GM12878 (cell line): ENCODE results near the gene AP4B1. TPM values are rescaled to one million over a fixed set of nuclear protein-coding genes. Genes with fewer than 3 reads are reported as not detected.

Experiments used
- BHLHE40 ChIP-seq, 2 experiments: fragments of 450-650 bp in 1 of 2; IDR thresholded peaks; 2 replicates each; pipeline ENCODE4 v1.6.1; 2011 to 2017; ENCODE audit warnings: low read depth in 2 of 2, borderline replicate concordance in 1 of 2, improper control_type of control experiment in 1 of 2, low read length in 1 of 2, mild to moderate bottlenecking in 1 of 2
- CBX5 ChIP-seq: sonication (generic); IDR thresholded peaks from 2 replicates; pipeline ENCODE4 v1.6.1; 2016; ENCODE audit warnings: low read depth, moderate library complexity, mild to moderate bottlenecking, inconsistent platforms
- DPF2 ChIP-seq: fragments of 450-650 bp; IDR thresholded peaks from 2 replicates; pipeline ENCODE4 v1.6.1; 2017; ENCODE audit warnings: mild to moderate bottlenecking
- EGR1 ChIP-seq, 2 experiments: IDR thresholded peaks; 1 replicate in 1 of 2; 2 replicates in 1 of 2; pipeline ENCODE4 v1.6.1; 2011 to 2012; ENCODE audit warnings: low read depth in 2 of 2, low read length in 2 of 2, borderline replicate concordance in 1 of 2, mild to moderate bottlenecking in 1 of 2, moderate library complexity in 1 of 2
- ESRRA ChIP-seq: IDR thresholded peaks from 2 replicates; pipeline ENCODE4 v1.6.1; 2012; ENCODE audit warnings: mild to moderate bottlenecking, low read length, improper control_type of control experiment
- ETV6 ChIP-seq, 2 experiments: fragments of 450-650 bp in 1 of 2; IDR thresholded peaks in 1 of 2; conservative IDR thresholded peaks in 1 of 2; 2 replicates each; pipeline ENCODE4 v1.6.1; 2014; ENCODE audit warnings: antibody characterized with exemption in 1 of 2, borderline replicate concordance in 1 of 2, low read depth in 1 of 2, mild to moderate bottlenecking in 1 of 2, moderate library complexity in 1 of 2
- IKZF2 ChIP-seq, 2 experiments: fragments of 450-650 bp; IDR thresholded peaks; 2 replicates each; pipeline ENCODE4 v1.6.1; 2017; ENCODE audit warnings: mild to moderate bottlenecking in 2 of 2, moderate library complexity in 2 of 2
- IRF4 ChIP-seq: IDR thresholded peaks from 2 replicates; pipeline ENCODE4 v1.6.1; 2011; ENCODE audit warnings: low read depth, low read length
- LARP7 ChIP-seq: fragments of 450-650 bp; IDR thresholded peaks from 2 replicates; pipeline ENCODE4 v1.6.1; 2017; ENCODE audit warnings: mild to moderate bottlenecking
- MTA3 ChIP-seq: IDR thresholded peaks from 2 replicates; pipeline ENCODE4 v1.6.1; 2012; ENCODE audit warnings: low read length, inconsistent platforms, borderline replicate concordance
- MXI1 ChIP-seq: fragments of 150-350 bp; IDR thresholded peaks from 2 replicates; pipeline ENCODE4 v1.6.1; 2011; ENCODE audit warnings: low read depth, mild to moderate bottlenecking, inconsistent platforms, low read length, improper control_type of control experiment
- NFXL1 ChIP-seq: fragments of 450-650 bp; IDR thresholded peaks from 2 replicates; pipeline ENCODE4 v1.6.1; 2017; ENCODE audit warnings: antibody characterized with exemption, mild to moderate bottlenecking, borderline replicate concordance
- NFYA ChIP-seq: IDR thresholded peaks from 2 replicates; pipeline ENCODE4 v1.6.1; 2011; ENCODE audit warnings: low read depth, mild to moderate bottlenecking, low read length, improper control_type of control experiment, borderline replicate concordance
- RBBP5 ChIP-seq: fragments of 200-600 bp; sonication (generic); conservative IDR thresholded peaks from 2 replicates; pipeline ENCODE4 v1.6.1; 2016
- RCOR1 ChIP-seq: conservative IDR thresholded peaks from 2 replicates; pipeline ENCODE4 v1.6.1; 2012; ENCODE audit warnings: low read depth, low read length, improper control_type of control experiment
- SMC3 ChIP-seq: IDR thresholded peaks from 2 replicates; pipeline ENCODE4 v1.6.1; 2011; ENCODE audit warnings: low read length, improper control_type of control experiment, borderline replicate concordance
- SUZ12 ChIP-seq: fragments of 200-600 bp; sonication (generic); IDR thresholded peaks from one replicate; pipeline ENCODE4 v1.6.1; 2018; ENCODE audit warnings: antibody characterized with exemption, mild to moderate bottlenecking; ENCODE audit not compliant: unreplicated experiment
- TCF3 ChIP-seq: IDR thresholded peaks from 2 replicates; pipeline ENCODE4 v1.6.1; 2012; ENCODE audit warnings: low read depth, mild to moderate bottlenecking, low read length, borderline replicate concordance; ENCODE audit not compliant: insufficient read depth
- polyA plus RNA-seq, 11 experiments: library from polyadenylated mRNA; depleted of rRNA in 4 of 11; unstranded in 6 of 11; stranded (reverse) in 5 of 11; fragments of >200 nt; fragmentation: Nextera tagmentation in 4 of 11; fragmentation: Illumina TruSeq in 1 of 11; extraction: Ambion mirVana in 4 of 11; extraction: Trizol in 1 of 11; gene quantifications; 1 replicate in 1 of 11; 2 replicates in 10 of 11; pipeline versions ENCODE4 v1.2.1 to v1.2.3, GENCODE V29; 2011 to 2016; ENCODE audit warnings: inconsistent platforms in 2 of 11, missing spikeins in 2 of 11, low read depth in 1 of 11
- total RNA-seq, 4 experiments: library from RNA; depleted of rRNA in 3 of 4; stranded (reverse); fragments of >200 nt in 3 of 4; fragmentation: Illumina TruSeq in 1 of 4; extraction: Trizol in 1 of 4; gene quantifications; 2 replicates each; pipeline versions ENCODE4 v1.2.1 to v1.2.3, GENCODE V29; 2013 to 2021
- TF ChIP-seq, protein P1 (sequence below): IDR thresholded peaks from 2 replicates; pipeline ENCODE4 v1.6.1; 2011; ENCODE audit warnings: low read depth, low read length, improper control_type of control experiment, borderline replicate concordance
- TF ChIP-seq, protein P2 (sequence below): IDR thresholded peaks from 2 replicates; pipeline ENCODE4 v1.6.1; 2012; ENCODE audit warnings: low read depth, low read length, improper control_type of control experiment
- TF ChIP-seq, protein P3 (sequence below): IDR thresholded peaks from 2 replicates; pipeline ENCODE4 v1.6.1; 2012; ENCODE audit warnings: low read depth, low read length, improper control_type of control experiment
- TF ChIP-seq, protein P4 (sequence below): fragments of 450-650 bp; IDR thresholded peaks from 2 replicates; pipeline ENCODE4 v1.6.1; 2017; ENCODE audit warnings: mild to moderate bottlenecking
- TF ChIP-seq, protein P5 (sequence below): fragments of 450-650 bp; IDR thresholded peaks from 2 replicates; pipeline ENCODE4 v1.6.1; 2017; ENCODE audit warnings: mild to moderate bottlenecking, low read depth, inconsistent platforms; ENCODE audit not compliant: poor library complexity, severe bottlenecking

Gene AP4B1
- total and polyA plus RNA-seq, 10 of the 15 experiments (the other 5 are each of a cell fraction or from before 2014, with no cell fraction given) = 27.2 to 61.0 (median 33.0) TPM

DNA sequence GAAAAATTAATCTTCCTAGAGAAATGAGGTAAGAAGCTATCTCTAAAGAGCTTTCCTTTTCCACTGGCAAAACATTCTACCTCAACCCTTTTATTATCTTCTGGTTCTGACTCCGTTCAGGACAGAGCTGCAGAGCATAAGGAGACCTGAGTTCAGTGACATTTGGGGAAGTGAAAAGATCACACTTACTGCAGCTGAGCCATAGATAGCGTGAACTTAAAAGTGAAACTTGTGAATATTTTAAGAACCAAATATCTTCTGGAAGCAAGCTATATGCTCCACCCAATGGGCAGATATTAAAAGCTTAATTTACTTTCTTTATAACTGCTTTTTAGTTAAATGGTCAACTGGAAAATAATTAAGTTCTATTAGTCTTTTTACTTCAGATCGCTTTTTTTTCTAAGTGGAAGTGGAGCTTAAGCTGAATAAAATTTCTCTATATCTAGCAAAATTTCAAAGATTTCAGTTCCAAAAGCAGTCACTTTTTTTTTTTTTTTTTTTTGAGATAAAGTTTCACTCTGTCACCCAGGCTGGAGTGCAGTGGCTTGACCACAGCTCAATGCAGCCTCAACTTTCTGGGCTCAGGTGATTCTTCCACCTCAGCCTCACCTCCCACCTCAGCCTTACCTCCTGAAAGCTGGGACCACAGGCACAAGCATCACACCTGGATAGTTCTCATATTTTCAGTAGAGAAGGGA lies 45.0 kb downstream of the AP4B1 start (continued):
- TF ChIP-seq DPF2 (peak; percentile 87), RBBP5 (no peak), SMC3 (no peak), IRF4 (peak; percentile 84), EGR1 (IDR thresholded peaks at IDR 0.05; ENCODE audit: borderline replicate concordance in 1 of 2, low read depth in 2 of 2, low read length in 2 of 2) (no peak), NFXL1 (no peak), RCOR1 (0 out of 2 replicates have a peak, but pooled peaks have one; percentile 15), CBX5 (no peak), IKZF2 (IDR thresholded peaks at IDR 0.05) (peak; percentile 87 to 89; a peak in 3 of 4 replicates), MXI1 (no peak; the same call in 1 of the 2 replicates), SUZ12 (no peak), ESRRA (no peak), BHLHE40 (IDR thresholded peaks at IDR 0.05; ENCODE audit: borderline replicate concordance in 1 of 2, low read depth in 2 of 2, low read length in 1 of 2) (peak; percentile 66 to 80), ETV6 (conservative IDR thresholded peaks at IDR 0.05 in 1 of 2, IDR thresholded peaks at IDR 0.05 in 1 of 2; ENCODE audit: borderline replicate concordance in 1 of 2, low read depth in 1 of 2) (no peak), MTA3 (no peak; the same call in 1 of the 2 replicates), TCF3 (no peak), LARP7 (no peak), NFYA (no peak)
- TF ChIP-seq, protein P1, sequence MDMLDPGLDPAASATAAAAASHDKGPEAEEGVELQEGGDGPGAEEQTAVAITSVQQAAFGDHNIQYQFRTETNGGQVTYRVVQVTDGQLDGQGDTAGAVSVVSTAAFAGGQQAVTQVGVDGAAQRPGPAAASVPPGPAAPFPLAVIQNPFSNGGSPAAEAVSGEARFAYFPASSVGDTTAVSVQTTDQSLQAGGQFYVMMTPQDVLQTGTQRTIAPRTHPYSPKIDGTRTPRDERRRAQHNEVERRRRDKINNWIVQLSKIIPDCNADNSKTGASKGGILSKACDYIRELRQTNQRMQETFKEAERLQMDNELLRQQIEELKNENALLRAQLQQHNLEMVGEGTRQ = no peak
- TF ChIP-seq, protein P2, sequence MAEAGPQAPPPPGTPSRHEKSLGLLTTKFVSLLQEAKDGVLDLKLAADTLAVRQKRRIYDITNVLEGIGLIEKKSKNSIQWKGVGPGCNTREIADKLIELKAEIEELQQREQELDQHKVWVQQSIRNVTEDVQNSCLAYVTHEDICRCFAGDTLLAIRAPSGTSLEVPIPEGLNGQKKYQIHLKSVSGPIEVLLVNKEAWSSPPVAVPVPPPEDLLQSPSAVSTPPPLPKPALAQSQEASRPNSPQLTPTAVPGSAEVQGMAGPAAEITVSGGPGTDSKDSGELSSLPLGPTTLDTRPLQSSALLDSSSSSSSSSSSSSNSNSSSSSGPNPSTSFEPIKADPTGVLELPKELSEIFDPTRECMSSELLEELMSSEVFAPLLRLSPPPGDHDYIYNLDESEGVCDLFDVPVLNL = no peak
- TF ChIP-seq, protein P3, sequence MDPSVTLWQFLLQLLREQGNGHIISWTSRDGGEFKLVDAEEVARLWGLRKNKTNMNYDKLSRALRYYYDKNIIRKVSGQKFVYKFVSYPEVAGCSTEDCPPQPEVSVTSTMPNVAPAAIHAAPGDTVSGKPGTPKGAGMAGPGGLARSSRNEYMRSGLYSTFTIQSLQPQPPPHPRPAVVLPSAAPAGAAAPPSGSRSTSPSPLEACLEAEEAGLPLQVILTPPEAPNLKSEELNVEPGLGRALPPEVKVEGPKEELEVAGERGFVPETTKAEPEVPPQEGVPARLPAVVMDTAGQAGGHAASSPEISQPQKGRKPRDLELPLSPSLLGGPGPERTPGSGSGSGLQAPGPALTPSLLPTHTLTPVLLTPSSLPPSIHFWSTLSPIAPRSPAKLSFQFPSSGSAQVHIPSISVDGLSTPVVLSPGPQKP = no peak
- TF ChIP-seq, protein P4, sequence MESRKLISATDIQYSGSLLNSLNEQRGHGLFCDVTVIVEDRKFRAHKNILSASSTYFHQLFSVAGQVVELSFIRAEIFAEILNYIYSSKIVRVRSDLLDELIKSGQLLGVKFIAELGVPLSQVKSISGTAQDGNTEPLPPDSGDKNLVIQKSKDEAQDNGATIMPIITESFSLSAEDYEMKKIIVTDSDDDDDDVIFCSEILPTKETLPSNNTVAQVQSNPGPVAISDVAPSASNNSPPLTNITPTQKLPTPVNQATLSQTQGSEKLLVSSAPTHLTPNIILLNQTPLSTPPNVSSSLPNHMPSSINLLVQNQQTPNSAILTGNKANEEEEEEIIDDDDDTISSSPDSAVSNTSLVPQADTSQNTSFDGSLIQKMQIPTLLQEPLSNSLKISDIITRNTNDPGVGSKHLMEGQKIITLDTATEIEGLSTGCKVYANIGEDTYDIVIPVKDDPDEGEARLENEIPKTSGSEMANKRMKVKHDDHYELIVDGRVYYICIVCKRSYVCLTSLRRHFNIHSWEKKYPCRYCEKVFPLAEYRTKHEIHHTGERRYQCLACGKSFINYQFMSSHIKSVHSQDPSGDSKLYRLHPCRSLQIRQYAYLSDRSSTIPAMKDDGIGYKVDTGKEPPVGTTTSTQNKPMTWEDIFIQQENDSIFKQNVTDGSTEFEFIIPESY = no peak
- TF ChIP-seq, protein P5, sequence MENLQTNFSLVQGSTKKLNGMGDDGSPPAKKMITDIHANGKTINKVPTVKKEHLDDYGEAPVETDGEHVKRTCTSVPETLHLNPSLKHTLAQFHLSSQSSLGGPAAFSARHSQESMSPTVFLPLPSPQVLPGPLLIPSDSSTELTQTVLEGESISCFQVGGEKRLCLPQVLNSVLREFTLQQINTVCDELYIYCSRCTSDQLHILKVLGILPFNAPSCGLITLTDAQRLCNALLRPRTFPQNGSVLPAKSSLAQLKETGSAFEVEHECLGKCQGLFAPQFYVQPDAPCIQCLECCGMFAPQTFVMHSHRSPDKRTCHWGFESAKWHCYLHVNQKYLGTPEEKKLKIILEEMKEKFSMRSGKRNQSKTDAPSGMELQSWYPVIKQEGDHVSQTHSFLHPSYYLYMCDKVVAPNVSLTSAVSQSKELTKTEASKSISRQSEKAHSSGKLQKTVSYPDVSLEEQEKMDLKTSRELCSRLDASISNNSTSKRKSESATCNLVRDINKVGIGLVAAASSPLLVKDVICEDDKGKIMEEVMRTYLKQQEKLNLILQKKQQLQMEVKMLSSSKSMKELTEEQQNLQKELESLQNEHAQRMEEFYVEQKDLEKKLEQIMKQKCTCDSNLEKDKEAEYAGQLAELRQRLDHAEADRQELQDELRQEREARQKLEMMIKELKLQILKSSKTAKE = peak; percentile 54
